ENCODE data around the gene BTC. TPM values are rescaled to one million over a fixed set of nuclear protein-coding genes. Genes with fewer than 3 reads are reported as not detected.

Gene BTC, protein sequence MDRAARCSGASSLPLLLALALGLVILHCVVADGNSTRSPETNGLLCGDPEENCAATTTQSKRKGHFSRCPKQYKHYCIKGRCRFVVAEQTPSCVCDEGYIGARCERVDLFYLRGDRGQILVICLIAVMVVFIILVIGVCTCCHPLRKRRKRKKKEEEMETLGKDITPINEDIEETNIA
- total RNA-seq, result 0.46 and 0.60 TPM in 2 replicates
- long read RNA-seq, partial matches to known transcripts, result 0 of 2 reads
- long read RNA-seq, other reads (novel, unspliced or antisense), result 1 of 2 reads

DNA sequence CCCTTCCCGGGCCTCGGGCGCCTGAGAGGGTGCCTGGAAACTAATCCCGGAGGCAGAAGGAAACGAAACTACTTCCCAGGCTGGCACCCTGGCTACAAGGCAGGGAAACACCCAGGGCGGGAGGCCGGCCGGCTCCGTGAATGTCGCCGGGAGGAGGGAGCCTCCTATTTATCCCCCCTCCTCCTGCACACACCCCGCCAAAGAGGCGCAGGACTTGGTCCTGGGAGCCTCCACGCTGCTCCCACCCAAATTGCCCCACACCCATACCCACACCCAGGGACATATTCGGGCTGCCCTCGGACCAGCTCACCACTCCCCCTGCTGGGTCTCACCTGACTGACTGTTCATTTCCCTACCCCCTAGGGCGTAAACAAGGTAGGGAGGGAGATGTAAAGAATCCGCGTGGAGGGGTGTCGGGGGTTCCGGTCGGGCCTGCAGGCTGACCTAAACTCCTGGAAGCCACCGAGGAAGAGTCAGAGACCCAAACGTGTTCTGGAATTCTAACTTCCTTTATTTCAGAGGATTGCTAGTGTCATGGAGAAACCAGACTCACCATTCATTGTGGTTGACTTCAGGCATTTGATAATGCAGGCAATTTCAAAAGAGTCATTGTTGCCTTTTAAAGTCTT, at the start of gene BTC:
BTC (minus strand) TSS at position 142 of the 629 bp plus-strand sequence. CDS start 198 bp downstream, outside the sequence.
- Mint-ChIP-seq H3K4me1 (ENCODE audit: low read depth) (peaks cover 13% of the 10 kb centered on the region), H3K4me3 (ENCODE audit: low read depth) (peak within 1 kb of the TSS; percentile 86), H3K27me3 (peaks cover 33% of the 10 kb centered on the region), H3K9me3 (ENCODE audit: low read depth) (no peaks in the 10 kb centered on the region), H3K36me3 (ENCODE audit: insufficient read depth) (no peaks in the 10 kb centered on the region), H3K27ac (peak within 1 kb of the TSS; percentile 90)
- TF ChIP-seq, protein P1, sequence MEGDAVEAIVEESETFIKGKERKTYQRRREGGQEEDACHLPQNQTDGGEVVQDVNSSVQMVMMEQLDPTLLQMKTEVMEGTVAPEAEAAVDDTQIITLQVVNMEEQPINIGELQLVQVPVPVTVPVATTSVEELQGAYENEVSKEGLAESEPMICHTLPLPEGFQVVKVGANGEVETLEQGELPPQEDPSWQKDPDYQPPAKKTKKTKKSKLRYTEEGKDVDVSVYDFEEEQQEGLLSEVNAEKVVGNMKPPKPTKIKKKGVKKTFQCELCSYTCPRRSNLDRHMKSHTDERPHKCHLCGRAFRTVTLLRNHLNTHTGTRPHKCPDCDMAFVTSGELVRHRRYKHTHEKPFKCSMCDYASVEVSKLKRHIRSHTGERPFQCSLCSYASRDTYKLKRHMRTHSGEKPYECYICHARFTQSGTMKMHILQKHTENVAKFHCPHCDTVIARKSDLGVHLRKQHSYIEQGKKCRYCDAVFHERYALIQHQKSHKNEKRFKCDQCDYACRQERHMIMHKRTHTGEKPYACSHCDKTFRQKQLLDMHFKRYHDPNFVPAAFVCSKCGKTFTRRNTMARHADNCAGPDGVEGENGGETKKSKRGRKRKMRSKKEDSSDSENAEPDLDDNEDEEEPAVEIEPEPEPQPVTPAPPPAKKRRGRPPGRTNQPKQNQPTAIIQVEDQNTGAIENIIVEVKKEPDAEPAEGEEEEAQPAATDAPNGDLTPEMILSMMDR (IDR thresholded peaks at IDR 0.05; ENCODE audit: unreplicated experiment), result peak; percentile 56
- peak; percentile 48 for DNase-seq (ENCODE audit: low spot score, unreplicated experiment)

DNA sequence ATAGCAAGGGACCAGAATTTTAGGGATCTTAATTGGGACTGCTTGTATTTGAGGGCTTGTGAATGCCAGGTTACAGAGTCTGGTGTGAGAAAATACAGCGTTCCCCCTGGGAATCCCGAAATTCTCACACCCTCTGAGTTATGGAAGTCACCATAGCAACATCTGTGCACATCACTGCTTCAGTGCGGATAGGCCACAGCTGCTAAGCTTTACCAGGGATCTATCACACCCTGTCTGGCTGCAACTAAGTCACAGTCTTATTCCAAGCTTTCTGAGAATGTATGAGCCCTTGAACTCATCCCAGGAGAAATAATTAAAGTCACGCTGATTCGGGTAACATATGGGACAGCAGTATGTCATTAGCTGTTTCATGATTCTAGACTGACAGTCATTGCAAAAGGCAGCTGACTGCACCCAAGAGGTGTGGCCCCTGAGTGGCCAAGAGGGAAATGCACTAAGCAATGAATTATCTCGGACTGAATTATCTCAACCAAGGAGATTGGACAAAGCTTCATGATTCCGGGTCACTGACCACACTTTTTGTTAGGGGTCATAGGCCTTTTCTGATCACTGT, 46.7 kb upstream of the BTC start:
- Mint-ChIP-seq H3K27ac (no peak overlapping the region), H3K4me3 (ENCODE audit: low read depth) (no peak overlapping the region), H3K27me3 (no peaks in the 10 kb centered on the region), H3K36me3 (ENCODE audit: insufficient read depth) (no peaks in the 10 kb centered on the region), H3K4me1 (ENCODE audit: low read depth) (peaks cover 11% of the 10 kb centered on the region), H3K9me3 (ENCODE audit: low read depth) (peaks cover 8% of the 10 kb centered on the region)
- no peak for DNase-seq (ENCODE audit: low spot score, unreplicated experiment)
- TF ChIP-seq, protein P1 (IDR thresholded peaks at IDR 0.05; ENCODE audit: unreplicated experiment), result no peak

DNA sequence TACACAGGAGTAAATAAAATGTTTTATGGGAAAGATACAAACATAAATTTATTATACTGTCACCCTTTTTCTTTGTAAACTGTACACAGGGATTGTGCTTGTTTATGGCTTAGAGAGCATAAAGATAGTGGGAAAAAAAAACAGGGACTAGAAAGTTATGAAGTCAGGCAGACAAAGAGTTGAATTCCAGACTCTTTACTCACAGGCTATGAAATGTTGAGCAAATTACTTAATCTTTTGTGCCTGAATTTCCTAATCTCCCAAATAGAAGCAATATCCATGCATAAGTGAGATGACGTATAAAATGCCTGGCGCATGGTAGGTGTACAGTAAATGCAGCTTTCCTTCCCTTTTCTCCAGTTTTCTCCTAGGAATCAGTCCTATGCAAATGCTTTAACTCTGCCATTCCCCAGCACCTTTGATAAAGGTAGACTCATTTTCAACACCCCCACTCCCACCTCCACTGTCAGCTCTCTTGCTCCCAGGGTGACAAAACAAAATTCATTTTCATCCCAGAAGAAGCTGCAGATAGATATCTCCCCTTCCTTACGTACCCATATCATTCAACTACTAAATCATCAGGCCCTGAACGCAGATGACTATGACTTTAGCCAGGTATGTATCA, 44.5 kb upstream of the BTC start:
- TF ChIP-seq, protein P1 (IDR thresholded peaks at IDR 0.05; ENCODE audit: unreplicated experiment), result no peak
- H3K36me3 Mint-ChIP-seq (ENCODE audit: insufficient read depth), result no peaks in the 10 kb centered on the region
- no peak overlapping the region for H3K27ac Mint-ChIP-seq
- no peak for DNase-seq (ENCODE audit: low spot score, unreplicated experiment)
- peaks cover 5% of the 10 kb centered on the region for H3K9me3 Mint-ChIP-seq (ENCODE audit: low read depth)
- no peak overlapping the region for H3K4me3 Mint-ChIP-seq (ENCODE audit: low read depth)
- H3K4me1 Mint-ChIP-seq (ENCODE audit: low read depth), result peaks cover 5% of the 10 kb centered on the region
- no peaks in the 10 kb centered on the region for H3K27me3 Mint-ChIP-seq

DNA sequence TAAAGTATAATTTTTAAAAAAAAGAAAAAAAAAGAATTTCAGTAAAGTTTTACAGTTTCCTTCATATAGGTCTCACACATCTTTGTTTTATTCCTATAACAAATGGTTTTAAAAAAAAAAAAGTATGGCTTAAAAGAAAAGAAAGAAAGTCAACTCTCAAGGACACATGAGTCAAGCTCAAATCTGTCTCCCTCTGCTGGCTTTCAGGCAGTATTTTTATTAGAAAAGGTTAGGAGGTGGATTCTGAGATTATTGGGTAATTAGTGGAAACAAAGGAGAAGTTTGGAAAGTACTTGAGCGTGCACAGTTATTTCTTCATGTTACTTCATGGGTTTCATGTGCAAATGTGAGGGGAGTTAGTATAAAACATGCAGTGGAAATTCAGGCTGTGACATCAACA, 36.6 kb upstream of the BTC start:
- Mint-ChIP-seq H3K27ac (no peak overlapping the region), H3K9me3 (ENCODE audit: low read depth) (peaks cover 26% of the 10 kb centered on the region), H3K4me3 (ENCODE audit: low read depth) (no peak overlapping the region), H3K36me3 (ENCODE audit: insufficient read depth) (peaks cover 2% of the 10 kb centered on the region), H3K27me3 (no peaks in the 10 kb centered on the region), H3K4me1 (ENCODE audit: low read depth) (peaks cover 7% of the 10 kb centered on the region)
- no peak for DNase-seq (ENCODE audit: low spot score, unreplicated experiment)
- TF ChIP-seq, protein P1 (IDR thresholded peaks at IDR 0.05; ENCODE audit: unreplicated experiment), result peak; percentile 27

DNA sequence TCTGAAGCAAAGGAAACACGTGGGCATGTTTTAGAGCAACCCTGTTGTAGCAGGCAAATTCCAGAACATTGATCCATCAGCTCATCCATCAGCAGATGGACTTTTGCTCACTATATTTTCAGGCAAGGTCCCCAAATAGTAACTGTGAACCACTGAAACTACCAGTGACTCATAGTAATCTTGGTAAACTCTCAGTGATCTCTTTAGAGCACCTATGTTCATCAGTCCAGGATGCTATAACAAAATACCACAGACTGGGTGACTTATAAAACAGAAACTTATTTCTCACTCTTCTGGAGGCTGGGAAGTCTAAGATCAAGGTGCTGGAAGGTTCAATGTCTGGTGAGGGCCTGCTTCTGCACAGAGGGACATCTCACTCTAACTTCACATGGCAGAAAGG, 28.9 kb upstream of the BTC start:
- Mint-ChIP-seq H3K9me3 (ENCODE audit: low read depth) (peaks cover 12% of the 10 kb centered on the region), H3K4me3 (ENCODE audit: low read depth) (no peak overlapping the region), H3K27ac (no peak overlapping the region), H3K36me3 (ENCODE audit: insufficient read depth) (no peaks in the 10 kb centered on the region), H3K4me1 (ENCODE audit: low read depth) (peaks cover 18% of the 10 kb centered on the region), H3K27me3 (no peaks in the 10 kb centered on the region)
- no peak for DNase-seq (ENCODE audit: low spot score, unreplicated experiment)
- TF ChIP-seq, protein P1 (IDR thresholded peaks at IDR 0.05; ENCODE audit: unreplicated experiment), result no peak
